ENCODE results near the gene HOXB13. TPM values are rescaled to one million over a fixed set of nuclear protein-coding genes. Genes with fewer than 3 reads are reported as not detected.

HOXB13 gene
- total RNA-seq, 2 donors from 2014 or later, result 78.7 to 249 TPM

DNA sequence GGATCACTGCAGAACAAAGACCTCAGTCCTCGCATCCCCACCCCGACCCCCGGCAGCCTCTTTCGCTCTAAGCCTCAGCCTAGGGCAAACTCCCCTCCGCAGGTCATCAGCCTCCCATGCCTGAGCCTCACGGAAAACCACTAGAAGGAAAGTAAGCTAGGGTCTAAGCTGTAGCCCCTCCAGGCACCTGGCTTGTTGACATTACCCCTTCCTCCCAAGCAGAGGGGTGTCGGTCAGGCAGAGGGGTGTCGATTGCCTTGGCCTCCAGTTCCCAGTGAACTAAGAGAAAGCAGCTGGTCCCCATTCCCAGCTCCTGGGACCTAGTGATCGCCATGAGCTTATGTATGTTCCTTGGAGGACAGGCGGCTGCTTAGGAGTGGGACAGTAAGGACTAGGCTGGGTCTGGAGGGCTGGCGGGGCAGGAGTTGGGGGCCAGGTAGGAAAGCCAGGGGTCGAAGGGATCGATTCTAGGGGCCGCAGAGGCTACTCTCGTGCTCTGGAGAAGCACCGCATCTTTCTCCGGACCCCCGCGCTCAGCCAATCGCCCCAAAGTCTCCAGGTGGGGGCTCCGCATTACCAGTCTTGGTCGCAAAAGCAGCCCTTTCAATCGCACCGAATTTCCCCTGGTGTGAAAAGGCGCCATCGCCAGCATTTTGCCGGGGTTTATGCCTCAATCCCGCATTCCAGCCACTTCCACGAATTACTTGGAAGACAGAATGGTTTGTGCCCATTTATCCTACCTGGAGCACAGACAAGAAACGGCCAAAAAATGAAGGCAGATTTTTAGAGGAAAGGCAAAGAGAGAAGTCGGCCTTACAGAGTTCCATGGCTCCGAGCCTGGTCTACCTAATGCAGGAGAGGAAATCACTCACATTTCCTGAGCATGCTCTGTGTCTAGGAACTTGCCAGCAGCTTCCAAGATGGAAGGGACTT lies 21.3 kb upstream of the HOXB13 start:
- Histone ChIP-seq H3K36me3 (no peaks in the 10 kb centered on the region), H3K9me3 (no peaks in the 10 kb centered on the region), H3K4me1 (replicated peaks) (peaks cover 24% of the 10 kb centered on the region), H3K27ac (peak overlapping the region in 1 of 2 donors; percentile 97), H3K4me3 (no peak overlapping the region), H3K27me3 (replicated peaks; ENCODE audit: insufficient read depth) (no peaks in the 10 kb centered on the region)
- intact Hi-C loops (cut with DNase I), result no loop called here
- WGBS, result 39% methylated on average over 32 of the region's 32 CpGs
- TF ChIP-seq POLR2A (IDR thresholded peaks at IDR 0.05) (no peak), CTCF (IDR thresholded peaks at IDR 0.05) (no peak), POLR2AphosphoS5 (IDR thresholded peaks at IDR 0.05) (no peak)
- DNase-seq (ENCODE audit: low spot score), result no peak

GRCh38 chr17:48748718-48749566 lies 20.4 kb upstream of the HOXB13 start:
- no peak for TF ChIP-seq POLR2AphosphoS5 (IDR thresholded peaks at IDR 0.05)
- no peak for TF ChIP-seq POLR2A (IDR thresholded peaks at IDR 0.05)
- no peak for TF ChIP-seq CTCF (IDR thresholded peaks at IDR 0.05)
- DNase-seq (ENCODE audit: low spot score), result no peak
- Histone ChIP-seq H3K9me3 (no peaks in the 10 kb centered on the region), H3K4me1 (replicated peaks) (peaks cover 20% of the 10 kb centered on the region), H3K27me3 (replicated peaks; ENCODE audit: insufficient read depth) (no peaks in the 10 kb centered on the region), H3K36me3 (no peaks in the 10 kb centered on the region), H3K4me3 (peak overlapping the region in 1 of 2 donors; percentile 30), H3K27ac (peak overlapping the region; percentile 87 to 97)
- intact Hi-C loops (cut with DNase I), result no loop called here
- 31% methylated on average over 16 of the region's 16 CpGs for WGBS

DNA sequence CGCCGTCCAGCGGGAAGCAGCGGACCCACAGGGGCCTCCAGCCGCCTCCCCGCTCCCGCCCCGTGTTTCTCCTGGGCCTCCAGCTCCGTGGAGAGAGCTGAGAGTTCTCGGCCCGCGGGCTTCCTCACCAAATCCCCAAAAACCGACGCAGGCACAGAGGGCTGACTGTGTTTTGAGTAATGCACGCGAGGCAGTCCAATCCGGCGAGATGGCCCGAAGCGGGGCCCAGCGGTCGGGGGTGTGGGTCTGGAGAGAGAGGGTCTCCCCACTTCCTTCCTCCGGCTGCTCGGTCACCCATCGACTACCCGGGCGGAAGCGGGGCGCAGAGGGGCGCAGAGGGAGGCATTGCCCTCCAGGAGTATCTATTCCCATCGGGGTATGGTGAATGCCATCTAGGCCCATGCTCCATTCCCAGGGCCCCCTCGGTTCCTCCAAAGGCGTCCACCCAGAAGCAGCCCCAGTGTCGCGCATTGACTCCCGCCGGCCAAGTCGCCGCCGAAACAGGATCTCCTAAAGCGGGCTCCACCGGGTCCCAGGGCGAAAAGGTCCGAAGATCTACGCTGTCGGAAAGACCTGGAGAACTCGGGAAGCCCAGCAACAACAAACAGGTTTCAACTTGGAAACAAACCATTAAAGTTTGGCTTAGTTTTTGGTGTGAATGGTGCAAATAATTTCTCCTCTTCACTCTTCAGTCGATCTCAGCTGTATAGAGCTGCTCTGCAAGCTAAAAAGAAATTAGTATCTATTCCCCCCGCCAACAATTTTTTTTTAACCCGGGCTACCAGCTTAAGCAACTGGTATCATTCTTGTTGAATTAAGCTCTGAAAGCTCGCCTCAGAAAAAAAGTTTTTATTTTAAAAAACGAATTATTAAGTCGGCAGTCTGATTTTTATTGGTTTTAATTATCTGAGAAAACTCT lies 19.2 kb upstream of the HOXB13 start:
- intact Hi-C loops (cut with DNase I), result no loop called here
- Histone ChIP-seq H3K36me3 (no peaks in the 10 kb centered on the region), H3K4me3 (peak overlapping the region; percentile 5 to 30), H3K9me3 (no peaks in the 10 kb centered on the region), H3K27ac (peak overlapping the region; percentile 87 to 97), H3K4me1 (replicated peaks) (peaks cover 17% of the 10 kb centered on the region), H3K27me3 (replicated peaks; ENCODE audit: insufficient read depth) (no peaks in the 10 kb centered on the region)
- TF ChIP-seq POLR2AphosphoS5 (IDR thresholded peaks at IDR 0.05), result no peak
- no peak for TF ChIP-seq POLR2A (IDR thresholded peaks at IDR 0.05)
- no peak for TF ChIP-seq CTCF (IDR thresholded peaks at IDR 0.05)
- 4% methylated on average over 39 of the region's 53 CpGs for WGBS
- DNase-seq (ENCODE audit: low spot score), result peak; percentile 46

GRCh38 chr17:48746916-48747444 lies 18.4 kb upstream of the HOXB13 start:
- no peaks in the 10 kb centered on the region for H3K9me3 ChIP-seq
- no peak for TF ChIP-seq CTCF (IDR thresholded peaks at IDR 0.05)
- no peak for TF ChIP-seq POLR2A (IDR thresholded peaks at IDR 0.05)
- no peak for TF ChIP-seq POLR2AphosphoS5 (IDR thresholded peaks at IDR 0.05)
- no peak for DNase-seq (ENCODE audit: low spot score)
- H3K27me3 ChIP-seq (replicated peaks; ENCODE audit: insufficient read depth), result no peaks in the 10 kb centered on the region
- 4% methylated on average over 17 of the region's 21 CpGs for WGBS
- intact Hi-C loops (cut with DNase I), result no loop called here
- peak overlapping the region; percentile 5 to 30 for H3K4me3 ChIP-seq
- no peaks in the 10 kb centered on the region for H3K36me3 ChIP-seq
- H3K27ac ChIP-seq, result peak overlapping the region; percentile 87 to 97
- peaks cover 12% of the 10 kb centered on the region for H3K4me1 ChIP-seq (replicated peaks)

Measured in prostate gland (tissue), 2 donors.